HepG2 (cell line): ENCODE results near the gene TARDBP. TPM values are rescaled to one million over a fixed set of nuclear protein-coding genes. Genes with fewer than 3 reads are reported as not detected.

Experiments
- ATAC-seq: fragments of 200-7000 bp; cut with Tn5 transposase; 3 replicates; pipeline ENCODE4 v1.9.1; 2020; ENCODE audit warnings: mild to moderate bottlenecking, moderate library complexity
- BruUV-seq: library from RNA; stranded (reverse); fragments of 400-500 nt; replicated peaks from 2 replicates; lab custom pipeline; 2021; lab: Mats Ljungman, UMichigan
- CTCF ChIA-PET: fragments of 300-600 bp; formaldehyde crosslinking; extraction: SDS; loops from one replicate; lab custom pipeline; 2021; ENCODE audit warnings: low total read pairs, inconsistent platforms, low intra/inter-chr PET ratio; lab: Yijun Ruan, JAX
- POLR2A ChIA-PET: fragments of 350-600 bp; sonication (Branson Sonifier 250); formaldehyde crosslinking; loops from one replicate; lab custom pipeline; 2020; ENCODE audit warnings: antibody characterized with exemption, inconsistent platforms; lab: Yijun Ruan, JAX
- DNase-seq: peaks from one replicate; pipeline ENCODE4 v3.0.0-alpha.2; 2015; ENCODE audit warnings: low spot score
- FAIRE-seq: peaks from 3 replicates; lab custom pipeline; 2011; peaks lifted over from hg19 to GRCh38; lab: Jason Lieb, UNC
- H2AFZ ChIP-seq: one replicate; pipeline ENCODE4 v1.6.1; 2011; ENCODE audit warnings: low read length, inconsistent platforms
- H3K27ac ChIP-seq: fragments of 300-600 bp; 3 replicates; pipeline ENCODE4 v1.8.0; 2011; ENCODE audit warnings: mixed run types, mild to moderate bottlenecking, mixed read lengths, low read length, inconsistent platforms; ENCODE audit not compliant: insufficient read depth; ENCODE audit errors: extremely low read length
- H3K27me3 ChIP-seq, 2 experiments: fragments of 200-600 bp in 1 of 2; 2 replicates in 1 of 2; 3 replicates in 1 of 2; pipeline versions ENCODE4 v1.6.0 to v1.8.0; 2011; ENCODE audit warnings: low read length in 2 of 2, mild to moderate bottlenecking in 2 of 2, moderate library complexity in 2 of 2, inconsistent platforms in 1 of 2; ENCODE audit not compliant: insufficient read depth in 2 of 2, control insufficient read depth in 1 of 2
- H3K36me3 ChIP-seq, 2 experiments: fragments of 200-600 bp in 1 of 2; replicated peaks in 1 of 2; 2 replicates in 1 of 2; 3 replicates in 1 of 2; pipeline versions ENCODE4 v1.5.1 to v1.8.0; 2011; ENCODE audit warnings: low read length in 2 of 2, inconsistent platforms in 1 of 2; ENCODE audit not compliant: insufficient read depth in 2 of 2, control insufficient read depth in 1 of 2
- H3K4me1 ChIP-seq: 2 replicates; pipeline ENCODE4 v1.5.1; 2012; ENCODE audit warnings: low read length, inconsistent platforms; ENCODE audit not compliant: insufficient read depth
- H3K4me2 ChIP-seq: 2 replicates; pipeline ENCODE4 v1.6.0; 2011; ENCODE audit warnings: low read depth, low read length, inconsistent platforms
- H3K4me3 ChIP-seq, 3 experiments: fragments of 200-600 bp in 1 of 3; sonication (generic), shearing (Covaris generic) in 1 of 3; replicated peaks in 1 of 3; 2 replicates each; pipeline ENCODE4 v1.5.1; 2011 to 2016; ENCODE audit warnings: low read length in 3 of 3, inconsistent platforms in 2 of 3, low read depth in 2 of 3, mild to moderate bottlenecking in 2 of 3, control low read depth in 1 of 3, mixed read lengths in 1 of 3; ENCODE audit not compliant: insufficient read depth in 1 of 3
- H3K79me2 ChIP-seq: one replicate; pipeline ENCODE4 v1.6.1; 2011; ENCODE audit warnings: low read length, inconsistent platforms; ENCODE audit not compliant: insufficient read depth
- H3K9ac ChIP-seq: 2 replicates; pipeline ENCODE4 v1.6.0; 2011; ENCODE audit warnings: mild to moderate bottlenecking, low read depth, low read length, inconsistent platforms; ENCODE audit not compliant: insufficient read depth
- H3K9me3 ChIP-seq: 2 replicates; pipeline ENCODE4 v1.5.1; 2012; ENCODE audit warnings: mild to moderate bottlenecking, low read length
- H4K20me1 ChIP-seq: 2 replicates; pipeline ENCODE4 v1.6.0; 2011; ENCODE audit warnings: inconsistent platforms, mild to moderate bottlenecking, low read length, moderate library complexity; ENCODE audit not compliant: insufficient read depth
- ELF1 ChIP-seq: sonication (generic); formaldehyde crosslinking; IDR thresholded peaks from 2 replicates; pipeline ENCODE4 v1.4.0; 2020; ENCODE audit warnings: missing genetic modification reagents
- GFI1 ChIP-seq: sonication (generic); formaldehyde crosslinking; IDR thresholded peaks from 2 replicates; pipeline ENCODE4 v1.5.0; 2020; ENCODE audit warnings: missing genetic modification reagents, mild to moderate bottlenecking, borderline replicate concordance
- HOXA3 ChIP-seq: sonication (generic); formaldehyde crosslinking; IDR thresholded peaks from 2 replicates; pipeline ENCODE4 v1.5.0; 2020; ENCODE audit warnings: missing genetic modification reagents
- JUNB ChIP-seq: sonication (generic); formaldehyde crosslinking; IDR thresholded peaks from 2 replicates; pipeline ENCODE4 v1.8.0; 2022; ENCODE audit warnings: missing genetic modification reagents, mild to moderate bottlenecking, borderline replicate concordance
- NFE2L2 ChIP-seq: fragments of 150-350 bp; IDR thresholded peaks from 2 replicates; pipeline ENCODE4 v1.6.1; 2014; ENCODE audit warnings: low read length
- PHF21A ChIP-seq: sonication (generic); formaldehyde crosslinking; IDR thresholded peaks from 2 replicates; pipeline ENCODE4 v1.5.0; 2020; ENCODE audit warnings: mild to moderate bottlenecking, missing genetic modification reagents
- SALL1 ChIP-seq: sonication (generic); formaldehyde crosslinking; IDR thresholded peaks from 2 replicates; pipeline ENCODE4 v1.8.0; 2022; ENCODE audit warnings: mild to moderate bottlenecking, missing genetic modification reagents
- TARDBP ChIP-seq: sonication (generic); formaldehyde crosslinking; IDR thresholded peaks from 2 replicates; pipeline ENCODE4 v1.8.0; 2022; ENCODE audit warnings: mild to moderate bottlenecking, missing genetic modification reagents
- XBP1 ChIP-seq: sonication (generic); formaldehyde crosslinking; IDR thresholded peaks from 2 replicates; pipeline ENCODE4 v1.5.0; 2020; ENCODE audit warnings: missing genetic modification reagents
- ZFY ChIP-seq: sonication (generic); formaldehyde crosslinking; IDR thresholded peaks from 2 replicates; pipeline ENCODE4 v1.4.0; 2020; ENCODE audit warnings: missing genetic modification reagents
- ZNF34 ChIP-seq: sonication (generic); formaldehyde crosslinking; IDR thresholded peaks from 2 replicates; pipeline ENCODE4 v1.4.0; 2020; ENCODE audit warnings: mild to moderate bottlenecking, missing genetic modification reagents, borderline replicate concordance
- ZNF570 ChIP-seq: sonication (generic); formaldehyde crosslinking; IDR thresholded peaks from 2 replicates; pipeline ENCODE4 v1.4.0; 2020; ENCODE audit warnings: mild to moderate bottlenecking, missing genetic modification reagents, borderline replicate concordance
- ZNF724P ChIP-seq: sonication (generic); formaldehyde crosslinking; IDR thresholded peaks from 2 replicates; pipeline ENCODE4 v1.8.0; 2022; ENCODE audit warnings: missing genetic modification reagents, borderline replicate concordance
- ZNF775 ChIP-seq: sonication (generic); formaldehyde crosslinking; IDR thresholded peaks from 2 replicates; pipeline ENCODE4 v1.4.0; 2020; ENCODE audit warnings: missing genetic modification reagents, mild to moderate bottlenecking, moderate library complexity, borderline replicate concordance
- WGBS: methylation state at CpG from one replicate; pipeline ENCODE4 v1.1.6; 2017; ENCODE audit warnings: low lambda C conversion rate; 5-methylcytosine and 5-hydroxymethylcytosine counted together
- in situ Hi-C: cut with HindIII; loops from 2 replicates; pipeline ENCODE4 v1.10.0; 2017; ENCODE audit warnings: low pct_unique_long_range_greater_than_20kb; ENCODE audit not compliant: extremely low pct_ligation_motif_present
- intact Hi-C: fragments of 100-400 bp; cut with micrococcal nuclease; formaldehyde crosslinking; loops from one replicate; pipeline ENCODE4 v1.10.0; 2022; ENCODE audit not compliant: unreplicated experiment
- polyA plus RNA-seq, 8 experiments: library from polyadenylated mRNA; depleted of rRNA in 3 of 8; stranded (reverse) in 7 of 8; unstranded in 1 of 8; fragments of >200 nt; fragmentation: Illumina TruSeq in 4 of 8; extraction: Trizol in 4 of 8; gene quantifications; 2 replicates each; pipeline versions ENCODE4 v1.2.1 to v1.2.3, GENCODE V29; 2011 to 2016; ENCODE audit warnings: low read depth in 4 of 8, missing spikeins in 1 of 8, mixed read lengths in 1 of 8; ENCODE audit not compliant: insufficient read depth in 1 of 8
- total RNA-seq, 5 experiments: library from RNA; depleted of rRNA; stranded (reverse); fragments of >200 nt; fragmentation: Illumina TruSeq; extraction: Trizol; gene quantifications; 2 replicates each; pipeline ENCODE4 v1.2.3, GENCODE V29; 2016; ENCODE audit warnings: low read depth in 1 of 5
- TF ChIP-seq, protein P1 (sequence below): sonication (generic); formaldehyde crosslinking; IDR thresholded peaks from 2 replicates; pipeline ENCODE4 v1.5.0; 2020; ENCODE audit warnings: missing genetic modification reagents
- TF ChIP-seq, protein P2 (sequence below): fragments of 450-650 bp; IDR thresholded peaks from 2 replicates; pipeline ENCODE4 v1.6.1; 2017
- TF ChIP-seq, protein P3 (sequence below): sonication (generic); formaldehyde crosslinking; IDR thresholded peaks from 2 replicates; pipeline ENCODE4 v1.4.0; 2020; ENCODE audit warnings: low read depth, missing genetic modification reagents

The TARDBP gene
- total and polyA plus RNA-seq, 2 of the 13 experiments (the other 11 are each of a cell fraction or from before 2014, with no cell fraction given), result 62.4 to 93.0 TPM

GRCh38 chr1:10975567-10976326 lies 36.7 kb upstream of the TARDBP start (continued):
- TF ChIP-seq ZFY (peak; percentile 47; the same call in 1 of the 2 replicates), XBP1 (CRISPR knock-in tag) (no peak), HOXA3 (peak; percentile 34; the same call in 1 of the 2 replicates)
- TF ChIP-seq, protein P1, sequence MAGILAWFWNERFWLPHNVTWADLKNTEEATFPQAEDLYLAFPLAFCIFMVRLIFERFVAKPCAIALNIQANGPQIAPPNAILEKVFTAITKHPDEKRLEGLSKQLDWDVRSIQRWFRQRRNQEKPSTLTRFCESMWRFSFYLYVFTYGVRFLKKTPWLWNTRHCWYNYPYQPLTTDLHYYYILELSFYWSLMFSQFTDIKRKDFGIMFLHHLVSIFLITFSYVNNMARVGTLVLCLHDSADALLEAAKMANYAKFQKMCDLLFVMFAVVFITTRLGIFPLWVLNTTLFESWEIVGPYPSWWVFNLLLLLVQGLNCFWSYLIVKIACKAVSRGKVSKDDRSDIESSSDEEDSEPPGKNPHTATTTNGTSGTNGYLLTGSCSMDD (CRISPR knock-in tag), result no peak

DNA sequence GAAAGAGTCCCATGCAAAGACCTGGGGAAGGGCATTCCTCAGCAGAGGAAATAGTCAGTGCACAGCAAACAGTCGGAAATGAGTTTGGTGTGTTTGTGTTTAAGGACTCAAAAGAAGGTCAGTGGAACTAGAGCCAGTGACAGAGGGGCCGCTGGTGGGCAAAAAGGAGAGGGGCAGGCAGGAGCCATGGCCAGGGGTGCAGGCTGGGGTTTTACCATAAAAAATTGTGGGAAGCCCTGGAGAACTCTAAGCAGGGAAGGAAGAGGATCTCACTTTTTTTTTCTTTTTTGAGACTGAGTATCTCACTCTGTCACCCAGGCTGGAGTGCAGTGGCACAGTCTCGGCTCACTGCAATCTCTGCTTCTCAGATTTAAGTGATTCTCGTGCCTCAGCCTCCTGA lies 33.7 kb upstream of the TARDBP start:
- Histone ChIP-seq H3K4me3 (no peak overlapping the region), H4K20me1 (no peaks in the 10 kb centered on the region), H3K79me2 (no peaks in the 10 kb centered on the region), H2AFZ (no peak overlapping the region), H3K27me3 (peaks cover 3 to 9% of the 10 kb centered on the region in 2 experiments; a peak in 3 of 5 replicates), H3K27ac (no peak overlapping the region), H3K9me3 (no peaks in the 10 kb centered on the region), H3K4me1 (peaks cover 75% of the 10 kb centered on the region), H3K9ac (no peak overlapping the region; the same call in 1 of the 2 replicates), H3K4me2 (peak overlapping the region; percentile 94), H3K36me3 (no peaks in the 10 kb centered on the region)
- ATAC-seq, result no peak
- no TSS peak for BruUV-seq
- intact Hi-C loops, result no loop called here
- POLR2A ChIA-PET, result no interaction called here
- DNase-seq, result no peak
- TF ChIP-seq ELF1 (CRISPR knock-in tag), result no peak
- 0 out of 2 replicates have a peak, but pooled peaks have one; percentile 18 for TF ChIP-seq PHF21A (CRISPR knock-in tag)
- TF ChIP-seq ZNF570 (CRISPR knock-in tag), result no peak
- peak; percentile 72; the same call in 1 of the 2 replicates for TF ChIP-seq GFI1 (CRISPR knock-in tag)
- TF ChIP-seq JUNB (CRISPR knock-in tag), result no peak
- no peak for TF ChIP-seq NFE2L2
- no peak for TF ChIP-seq ZNF724P
- TF ChIP-seq, protein P2, sequence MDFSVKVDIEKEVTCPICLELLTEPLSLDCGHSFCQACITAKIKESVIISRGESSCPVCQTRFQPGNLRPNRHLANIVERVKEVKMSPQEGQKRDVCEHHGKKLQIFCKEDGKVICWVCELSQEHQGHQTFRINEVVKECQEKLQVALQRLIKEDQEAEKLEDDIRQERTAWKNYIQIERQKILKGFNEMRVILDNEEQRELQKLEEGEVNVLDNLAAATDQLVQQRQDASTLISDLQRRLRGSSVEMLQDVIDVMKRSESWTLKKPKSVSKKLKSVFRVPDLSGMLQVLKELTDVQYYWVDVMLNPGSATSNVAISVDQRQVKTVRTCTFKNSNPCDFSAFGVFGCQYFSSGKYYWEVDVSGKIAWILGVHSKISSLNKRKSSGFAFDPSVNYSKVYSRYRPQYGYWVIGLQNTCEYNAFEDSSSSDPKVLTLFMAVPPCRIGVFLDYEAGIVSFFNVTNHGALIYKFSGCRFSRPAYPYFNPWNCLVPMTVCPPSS, result no peak
- TF ChIP-seq SALL1 (CRISPR knock-in tag), result no peak
- TF ChIP-seq ZNF34, result no peak
- TF ChIP-seq TARDBP (CRISPR knock-in tag), result no peak
- TF ChIP-seq ZNF775 (CRISPR knock-in tag), result no peak
- TF ChIP-seq, protein P3, sequence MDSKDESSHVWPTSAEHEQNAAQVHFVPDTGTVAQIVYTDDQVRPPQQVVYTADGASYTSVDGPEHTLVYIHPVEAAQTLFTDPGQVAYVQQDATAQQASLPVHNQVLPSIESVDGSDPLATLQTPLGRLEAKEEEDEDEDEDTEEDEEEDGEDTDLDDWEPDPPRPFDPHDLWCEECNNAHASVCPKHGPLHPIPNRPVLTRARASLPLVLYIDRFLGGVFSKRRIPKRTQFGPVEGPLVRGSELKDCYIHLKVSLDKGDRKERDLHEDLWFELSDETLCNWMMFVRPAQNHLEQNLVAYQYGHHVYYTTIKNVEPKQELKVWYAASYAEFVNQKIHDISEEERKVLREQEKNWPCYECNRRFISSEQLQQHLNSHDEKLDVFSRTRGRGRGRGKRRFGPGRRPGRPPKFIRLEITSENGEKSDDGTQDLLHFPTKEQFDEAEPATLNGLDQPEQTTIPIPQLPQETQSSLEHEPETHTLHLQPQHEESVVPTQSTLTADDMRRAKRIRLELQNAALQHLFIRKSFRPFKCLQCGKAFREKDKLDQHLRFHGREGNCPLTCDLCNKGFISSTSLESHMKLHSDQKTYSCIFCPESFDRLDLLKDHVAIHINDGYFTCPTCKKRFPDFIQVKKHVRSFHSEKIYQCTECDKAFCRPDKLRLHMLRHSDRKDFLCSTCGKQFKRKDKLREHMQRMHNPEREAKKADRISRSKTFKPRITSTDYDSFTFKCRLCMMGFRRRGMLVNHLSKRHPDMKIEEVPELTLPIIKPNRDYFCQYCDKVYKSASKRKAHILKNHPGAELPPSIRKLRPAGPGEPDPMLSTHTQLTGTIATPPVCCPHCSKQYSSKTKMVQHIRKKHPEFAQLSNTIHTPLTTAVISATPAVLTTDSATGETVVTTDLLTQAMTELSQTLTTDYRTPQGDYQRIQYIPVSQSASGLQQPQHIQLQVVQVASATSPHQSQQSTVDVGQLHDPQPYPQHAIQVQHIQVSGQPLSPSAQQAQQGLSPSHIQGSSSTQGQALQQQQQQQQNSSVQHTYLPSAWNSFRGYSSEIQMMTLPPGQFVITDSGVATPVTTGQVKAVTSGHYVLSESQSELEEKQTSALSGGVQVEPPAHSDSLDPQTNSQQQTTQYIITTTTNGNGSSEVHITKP (CRISPR knock-in tag), result peak; percentile 93
- CTCF ChIA-PET, result no interaction called here
- 6% methylated on average over 4 of the region's 4 CpGs for WGBS
- in situ Hi-C loops, result no loop called here
- FAIRE-seq, result no peak
